VCaP (cell line): Measurements from ENCODE around the gene PILRA.

Experiments used
- H3K27ac ChIP-seq: fragments of 450-650 bp; 2 replicates; pipeline ENCODE4 v1.5.1; 2017
- TF ChIP-seq, protein P1 (sequence below): fragments of 450-650 bp; conservative IDR thresholded peaks from 2 replicates; pipeline ENCODE4 v1.5.1; 2017; ENCODE audit warnings: mild to moderate bottlenecking, moderate library complexity

PILRA gene

GRCh38 chr7:100449190-100449795, 76.0 kb downstream of the PILRA start:
- TF ChIP-seq, protein P1, sequence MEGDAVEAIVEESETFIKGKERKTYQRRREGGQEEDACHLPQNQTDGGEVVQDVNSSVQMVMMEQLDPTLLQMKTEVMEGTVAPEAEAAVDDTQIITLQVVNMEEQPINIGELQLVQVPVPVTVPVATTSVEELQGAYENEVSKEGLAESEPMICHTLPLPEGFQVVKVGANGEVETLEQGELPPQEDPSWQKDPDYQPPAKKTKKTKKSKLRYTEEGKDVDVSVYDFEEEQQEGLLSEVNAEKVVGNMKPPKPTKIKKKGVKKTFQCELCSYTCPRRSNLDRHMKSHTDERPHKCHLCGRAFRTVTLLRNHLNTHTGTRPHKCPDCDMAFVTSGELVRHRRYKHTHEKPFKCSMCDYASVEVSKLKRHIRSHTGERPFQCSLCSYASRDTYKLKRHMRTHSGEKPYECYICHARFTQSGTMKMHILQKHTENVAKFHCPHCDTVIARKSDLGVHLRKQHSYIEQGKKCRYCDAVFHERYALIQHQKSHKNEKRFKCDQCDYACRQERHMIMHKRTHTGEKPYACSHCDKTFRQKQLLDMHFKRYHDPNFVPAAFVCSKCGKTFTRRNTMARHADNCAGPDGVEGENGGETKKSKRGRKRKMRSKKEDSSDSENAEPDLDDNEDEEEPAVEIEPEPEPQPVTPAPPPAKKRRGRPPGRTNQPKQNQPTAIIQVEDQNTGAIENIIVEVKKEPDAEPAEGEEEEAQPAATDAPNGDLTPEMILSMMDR, result no peak
- H3K27ac ChIP-seq, result no peak overlapping the region
